Fibroblast of pulmonary artery (primary cell): ENCODE data around the gene TMEM144.
A peak's percentile ranks its signal among the peaks of the same experiment; 100 is the strongest.

Source experiments
- DNase-seq: peaks from one replicate; pipeline ENCODE4 v3.0.0-alpha.2; 2010; ENCODE audit warnings: low read depth
- H3K4me3 ChIP-seq: replicated peaks from 2 replicates; pipeline ENCODE4 v1.5.1; 2011; ENCODE audit warnings: low read depth, mild to moderate bottlenecking, control low read depth, low read length, moderate library complexity
- CTCF ChIP-seq: IDR thresholded peaks from 2 replicates; pipeline ENCODE4 v1.5.1; 2011; ENCODE audit warnings: mild to moderate bottlenecking, control low read depth, low read length, inconsistent platforms; ENCODE audit errors: missing control alignments

Gene TMEM144

GRCh38 chr4:158236304-158237030 is 26.2 kb downstream of the TMEM144 start:
- TF ChIP-seq CTCF: no peak
- H3K4me3 ChIP-seq: no peak overlapping the region

GRCh38 chr4:158238575-158238974 is 28.3 kb downstream of the TMEM144 start:
- no peak for TF ChIP-seq CTCF
- H3K4me3 ChIP-seq: no peak overlapping the region
- no peak for DNase-seq

More at GRCh38 chr4:158236304-158237030, 26.2 kb downstream of the TMEM144 start:
- DNase-seq: peak; percentile 30

- TF ChIP-seq CTCF: no peak
- no peak overlapping the region for H3K4me3 ChIP-seq
- no peak for DNase-seq
These were observed 28.9 kb downstream of the TMEM144 start for GRCh38 chr4:158239196-158239595.

GRCh38 chr4:158243071-158243470 is 32.8 kb downstream of the TMEM144 start:
- no peak overlapping the region for H3K4me3 ChIP-seq
- no peak for DNase-seq
- no peak for TF ChIP-seq CTCF

GRCh38 chr4:158250321-158250720 is 40.0 kb downstream of the TMEM144 start:
- no peak for TF ChIP-seq CTCF
- DNase-seq: no peak
- no peak overlapping the region for H3K4me3 ChIP-seq

GRCh38 chr4:158253350-158253980 is 43.2 kb downstream of the TMEM144 start:
- peak; percentile 76 for DNase-seq
- TF ChIP-seq CTCF: peak; percentile 72
- H3K4me3 ChIP-seq: no peak overlapping the region
